ENCODE data around the gene ELOA.

GRCh38 chr1:23696335-23696989 lies 46.8 kb upstream of the ELOA start:
- TF ChIP-seq CTCF (conservative IDR thresholded peaks at IDR 0.05): no peak
- no peak for TF ChIP-seq ZFX (IDR thresholded peaks at IDR 0.05)

Data from C4-2B (cell line).